MM.1S (cell line): ENCODE results near the gene ETV6.
A peak's percentile ranks its signal among the peaks of the same experiment; 100 is the strongest.

Source experiments
- DNase-seq: peaks from one replicate; pipeline ENCODE4 v3.0.0-alpha.2; 2015
- H2AFZ ChIP-seq: fragments of 300-600 bp; sonication (generic); 2 replicates; pipeline ENCODE4 v1.6.0; 2016; ENCODE audit warnings: antibody characterized with exemption, low read length
- H3F3A ChIP-seq: fragments of 300-600 bp; sonication (generic); 2 replicates; pipeline ENCODE4 v1.6.1; 2016; ENCODE audit warnings: mild to moderate bottlenecking, antibody characterized with exemption, low read length, moderate library complexity, mixed read lengths; ENCODE audit not compliant: insufficient read depth
- H3K27ac ChIP-seq: fragments of 300-600 bp; sonication (generic); 2 replicates; pipeline ENCODE4 v1.5.1; 2016; ENCODE audit warnings: mild to moderate bottlenecking, low read length
- H3K27me3 ChIP-seq: fragments of 300-600 bp; sonication (generic); replicated peaks from 2 replicates; pipeline ENCODE4 v1.6.0; 2016; ENCODE audit warnings: low read length; ENCODE audit not compliant: insufficient read depth
- H3K36me3 ChIP-seq: fragments of 300-600 bp; sonication (generic); replicated peaks from 2 replicates; pipeline ENCODE4 v1.6.1; 2016; ENCODE audit warnings: mild to moderate bottlenecking, low read length, mixed read lengths; ENCODE audit not compliant: insufficient read depth
- H3K4me1 ChIP-seq: fragments of 300-600 bp; sonication (generic); 2 replicates; pipeline ENCODE4 v1.6.1; 2016; ENCODE audit warnings: low read length, mixed read lengths
- H3K4me2 ChIP-seq: fragments of 300-600 bp; sonication (generic); 2 replicates; pipeline ENCODE4 v1.6.0; 2016; ENCODE audit warnings: low read depth, low read length
- H3K4me3 ChIP-seq: fragments of 300-600 bp; sonication (generic); 2 replicates; pipeline ENCODE4 v1.5.1; 2016; ENCODE audit warnings: low read length, mixed read lengths
- H3K79me2 ChIP-seq: fragments of 300-600 bp; sonication (generic); 2 replicates; pipeline ENCODE4 v1.6.1; 2016; ENCODE audit warnings: mixed run types, low read length, mixed read lengths
- H3K9ac ChIP-seq: fragments of 300-600 bp; sonication (generic); 2 replicates; pipeline ENCODE4 v1.6.1; 2016; ENCODE audit warnings: low read length, mixed read lengths
- H3K9me2 ChIP-seq: fragments of 300-600 bp; sonication (generic); replicated peaks from 2 replicates; pipeline ENCODE4 v1.6.1; 2016; ENCODE audit warnings: mild to moderate bottlenecking, low read length, mixed read lengths; ENCODE audit not compliant: insufficient read depth
- H3K9me3 ChIP-seq: fragments of 300-600 bp; sonication (generic); replicated peaks from 2 replicates; pipeline ENCODE4 v1.6.1; 2016; ENCODE audit warnings: mild to moderate bottlenecking, low read length, mixed read lengths; ENCODE audit not compliant: insufficient read depth
- H4K20me1 ChIP-seq: fragments of 300-600 bp; sonication (generic); 2 replicates; pipeline ENCODE4 v1.6.1; 2016; ENCODE audit warnings: mild to moderate bottlenecking, low read length, moderate library complexity, mixed read lengths; ENCODE audit not compliant: insufficient read depth
- EZH2 ChIP-seq: fragments of 300-600 bp; sonication (generic); optimal IDR thresholded peaks from 2 replicates; pipeline ENCODE3; 2017; ENCODE audit warnings: low read depth, mild to moderate bottlenecking, antibody characterized with exemption, low read length, mixed read lengths
- EZH2phosphoT487 ChIP-seq: fragments of 300-600 bp; sonication (generic); IDR thresholded peaks from 2 replicates; pipeline ENCODE4 v1.6.1; 2018; ENCODE audit warnings: antibody characterized with exemption, low read length
- TF ChIP-seq, protein P1 (sequence below): fragments of 300-600 bp; sonication (generic); IDR thresholded peaks from 2 replicates; pipeline ENCODE4 v1.5.1; 2016; ENCODE audit warnings: antibody characterized with exemption, low read length, mixed read lengths

The ETV6 gene

GRCh38 chr12:11811008-11811407 is 161.5 kb downstream of the ETV6 start:
- H3K4me2 ChIP-seq: no peak overlapping the region
- DNase-seq: no peak
- no peak for TF ChIP-seq EZH2phosphoT487
- no peak for TF ChIP-seq EZH2
- TF ChIP-seq, protein P1, sequence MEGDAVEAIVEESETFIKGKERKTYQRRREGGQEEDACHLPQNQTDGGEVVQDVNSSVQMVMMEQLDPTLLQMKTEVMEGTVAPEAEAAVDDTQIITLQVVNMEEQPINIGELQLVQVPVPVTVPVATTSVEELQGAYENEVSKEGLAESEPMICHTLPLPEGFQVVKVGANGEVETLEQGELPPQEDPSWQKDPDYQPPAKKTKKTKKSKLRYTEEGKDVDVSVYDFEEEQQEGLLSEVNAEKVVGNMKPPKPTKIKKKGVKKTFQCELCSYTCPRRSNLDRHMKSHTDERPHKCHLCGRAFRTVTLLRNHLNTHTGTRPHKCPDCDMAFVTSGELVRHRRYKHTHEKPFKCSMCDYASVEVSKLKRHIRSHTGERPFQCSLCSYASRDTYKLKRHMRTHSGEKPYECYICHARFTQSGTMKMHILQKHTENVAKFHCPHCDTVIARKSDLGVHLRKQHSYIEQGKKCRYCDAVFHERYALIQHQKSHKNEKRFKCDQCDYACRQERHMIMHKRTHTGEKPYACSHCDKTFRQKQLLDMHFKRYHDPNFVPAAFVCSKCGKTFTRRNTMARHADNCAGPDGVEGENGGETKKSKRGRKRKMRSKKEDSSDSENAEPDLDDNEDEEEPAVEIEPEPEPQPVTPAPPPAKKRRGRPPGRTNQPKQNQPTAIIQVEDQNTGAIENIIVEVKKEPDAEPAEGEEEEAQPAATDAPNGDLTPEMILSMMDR: no peak
- peaks cover 34% of the 10 kb centered on the region for H3F3A ChIP-seq
- H3K27me3 ChIP-seq: no peaks in the 10 kb centered on the region
- no peak overlapping the region for H3K4me3 ChIP-seq
- peaks cover 45% of the 10 kb centered on the region for H3K4me1 ChIP-seq
- no peak overlapping the region for H3K9ac ChIP-seq
- H3K9me3 ChIP-seq: no peaks in the 10 kb centered on the region
- H3K9me2 ChIP-seq: no peaks in the 10 kb centered on the region
- H2AFZ ChIP-seq: no peak overlapping the region
- H3K36me3 ChIP-seq: no peaks in the 10 kb centered on the region
- no peaks in the 10 kb centered on the region for H4K20me1 ChIP-seq
- no peak overlapping the region for H3K27ac ChIP-seq
- H3K79me2 ChIP-seq: no peaks in the 10 kb centered on the region

DNA sequence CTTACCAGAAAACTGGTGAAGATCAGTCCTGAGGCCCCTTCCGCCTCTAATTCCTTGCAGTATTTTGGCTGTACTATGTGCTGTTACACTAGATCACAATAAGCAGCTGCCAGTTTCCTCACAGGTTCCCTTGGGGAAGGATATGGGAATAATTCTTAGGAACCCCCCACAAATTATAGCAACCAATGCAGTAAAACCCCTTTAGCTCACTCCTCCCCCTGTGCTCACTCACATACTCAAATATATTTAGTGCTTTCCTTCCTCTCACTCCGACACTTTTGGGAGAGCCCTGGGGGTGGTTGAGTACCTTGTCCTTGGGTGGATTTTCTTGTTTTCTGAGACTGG is 162.7 kb downstream of the ETV6 start:
- DNase-seq: no peak
- TF ChIP-seq EZH2phosphoT487: no peak
- no peak for TF ChIP-seq EZH2
- TF ChIP-seq, protein P1: no peak
- Histone ChIP-seq H3K27ac (peak overlapping the region; percentile 83), H3K9ac (peak overlapping the region; percentile 59; the same call in 1 of the 2 replicates), H3K9me2 (no peaks in the 10 kb centered on the region), H3K9me3 (no peaks in the 10 kb centered on the region), H4K20me1 (no peaks in the 10 kb centered on the region), H3K4me2 (peak overlapping the region; percentile 94), H3K4me3 (peak overlapping the region; percentile 59), H3K36me3 (no peaks in the 10 kb centered on the region), H3K79me2 (no peaks in the 10 kb centered on the region), H3K4me1 (peaks cover 33% of the 10 kb centered on the region), H2AFZ (no peak overlapping the region), H3K27me3 (no peaks in the 10 kb centered on the region), H3F3A (peaks cover 27% of the 10 kb centered on the region)

GRCh38 chr12:11812586-11813437 is 163.3 kb downstream of the ETV6 start:
- peak; percentile 83 for DNase-seq
- H3K9me3 ChIP-seq: no peaks in the 10 kb centered on the region
- peak overlapping the region; percentile 94 for H3K4me2 ChIP-seq
- H3F3A ChIP-seq: peaks cover 22% of the 10 kb centered on the region
- peak overlapping the region; percentile 59; the same call in 1 of the 2 replicates for H3K9ac ChIP-seq
- H2AFZ ChIP-seq: 0 out of 2 replicates have a peak overlapping the region, but pooled peaks have one; percentile 30
- H3K9me2 ChIP-seq: no peaks in the 10 kb centered on the region
- H4K20me1 ChIP-seq: no peaks in the 10 kb centered on the region
- peak overlapping the region; percentile 83 for H3K27ac ChIP-seq
- peak overlapping the region; percentile 59 for H3K4me3 ChIP-seq
- TF ChIP-seq, protein P1: peak; percentile 43
- TF ChIP-seq EZH2: no peak
- no peaks in the 10 kb centered on the region for H3K79me2 ChIP-seq
- peaks cover 28% of the 10 kb centered on the region for H3K4me1 ChIP-seq
- no peaks in the 10 kb centered on the region for H3K27me3 ChIP-seq
- H3K36me3 ChIP-seq: no peaks in the 10 kb centered on the region
